Cardiac muscle cell (in vitro differentiated cells and primary cell): Measurements from ENCODE around the gene CR2. TPM values are rescaled to one million over a fixed set of nuclear protein-coding genes. Genes with fewer than 3 reads are reported as not detected.

Experiments
- DNase-seq, 2 donors: peaks; one replicate each; pipeline versions ENCODE4 v3.0.0 to v3.0.0-alpha.2; 2010 to 2017; ENCODE audit warnings: low read depth in 1 of 2, low spot score in 1 of 2
- H3K27ac ChIP-seq: fragments of 200-600 bp; sonication (generic); 2 replicates; pipeline ENCODE4 v1.5.1; 2016
- H3K27me3 ChIP-seq: fragments of 200-600 bp; sonication (generic); 2 replicates; pipeline ENCODE4 v1.6.0; 2016; ENCODE audit warnings: control low read depth
- H3K36me3 ChIP-seq: fragments of 200-600 bp; sonication (generic); 2 replicates; pipeline ENCODE4 v1.5.1; 2016; ENCODE audit warnings: control low read depth
- H3K4me1 ChIP-seq: fragments of 200-600 bp; sonication (generic); 2 replicates; pipeline ENCODE4 v1.8.1; 2017; ENCODE audit warnings: low read depth, mild to moderate bottlenecking, mixed run types
- H3K4me3 ChIP-seq: fragments of 200-600 bp; sonication (generic); 2 replicates; pipeline ENCODE4 v1.5.1; 2016; ENCODE audit warnings: mild to moderate bottlenecking
- H3K9me3 ChIP-seq: fragments of 200-600 bp; sonication (generic); 2 replicates; pipeline ENCODE4 v1.5.1; 2017; ENCODE audit warnings: low read depth, mild to moderate bottlenecking, control low read depth
- polyA plus RNA-seq: library from polyadenylated mRNA; unstranded; fragments of >200 nt; fragmentation: Nextera tagmentation; extraction: Ambion mirVana; gene quantifications from 2 replicates; pipeline ENCODE4 v1.2.1, GENCODE V29; 2016
- total RNA-seq: library from RNA; depleted of rRNA; stranded (reverse); fragments of >200 nt; gene quantifications from 2 replicates; pipeline ENCODE4 v1.2.3, GENCODE V29; 2016
- TF ChIP-seq, protein P1 (sequence below): IDR thresholded peaks from 2 replicates; pipeline ENCODE4 v1.5.1; 2012; ENCODE audit warnings: low read depth, mild to moderate bottlenecking, low read length

CR2 gene
- total and polyA plus RNA-seq, 2 experiments from 2014 or later, result not detected

DNA sequence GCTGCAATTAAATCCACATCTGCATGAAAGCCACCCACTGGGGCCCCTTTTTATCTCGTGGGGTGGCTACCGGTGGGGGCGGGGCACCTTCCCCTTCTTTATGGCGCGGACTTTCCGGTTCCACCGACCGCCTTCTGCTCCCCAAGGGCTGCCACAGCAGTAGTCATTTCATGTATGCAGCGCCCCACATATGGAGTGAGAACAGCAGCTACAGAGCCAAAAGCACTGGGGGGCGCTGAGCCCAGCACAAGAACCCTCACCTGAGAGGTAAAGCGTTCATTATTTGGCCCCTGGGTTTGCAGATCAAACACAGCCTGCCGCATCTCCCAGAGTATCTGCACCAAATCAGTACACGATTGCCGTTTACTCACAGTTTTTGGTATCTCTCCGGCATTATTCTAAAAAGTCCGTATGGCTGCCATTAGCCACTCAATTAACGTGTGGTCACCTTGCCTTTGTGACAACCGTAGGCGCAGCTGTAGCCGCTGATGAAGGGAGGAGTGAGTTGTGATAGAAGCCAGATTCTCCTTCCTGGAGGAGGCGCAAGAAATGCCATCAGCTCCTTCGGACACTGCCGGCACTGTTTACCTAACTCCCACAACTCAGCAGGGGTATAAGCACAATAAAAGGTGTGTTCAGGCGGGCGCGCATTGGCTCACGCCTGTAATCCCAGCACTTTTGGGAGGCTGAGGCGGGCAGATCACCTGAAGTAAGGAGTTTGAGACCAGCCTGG, 30.4 kb upstream of the CR2 start:
- no peaks in the 10 kb centered on the region for H3K36me3 ChIP-seq
- no peak for DNase-seq
- H3K9me3 ChIP-seq, result no peaks in the 10 kb centered on the region
- H3K4me3 ChIP-seq, result no peak overlapping the region
- no peak overlapping the region for H3K27ac ChIP-seq
- H3K27me3 ChIP-seq, result peaks cover 8% of the 10 kb centered on the region
- no peaks in the 10 kb centered on the region for H3K4me1 ChIP-seq
- TF ChIP-seq, protein P1, sequence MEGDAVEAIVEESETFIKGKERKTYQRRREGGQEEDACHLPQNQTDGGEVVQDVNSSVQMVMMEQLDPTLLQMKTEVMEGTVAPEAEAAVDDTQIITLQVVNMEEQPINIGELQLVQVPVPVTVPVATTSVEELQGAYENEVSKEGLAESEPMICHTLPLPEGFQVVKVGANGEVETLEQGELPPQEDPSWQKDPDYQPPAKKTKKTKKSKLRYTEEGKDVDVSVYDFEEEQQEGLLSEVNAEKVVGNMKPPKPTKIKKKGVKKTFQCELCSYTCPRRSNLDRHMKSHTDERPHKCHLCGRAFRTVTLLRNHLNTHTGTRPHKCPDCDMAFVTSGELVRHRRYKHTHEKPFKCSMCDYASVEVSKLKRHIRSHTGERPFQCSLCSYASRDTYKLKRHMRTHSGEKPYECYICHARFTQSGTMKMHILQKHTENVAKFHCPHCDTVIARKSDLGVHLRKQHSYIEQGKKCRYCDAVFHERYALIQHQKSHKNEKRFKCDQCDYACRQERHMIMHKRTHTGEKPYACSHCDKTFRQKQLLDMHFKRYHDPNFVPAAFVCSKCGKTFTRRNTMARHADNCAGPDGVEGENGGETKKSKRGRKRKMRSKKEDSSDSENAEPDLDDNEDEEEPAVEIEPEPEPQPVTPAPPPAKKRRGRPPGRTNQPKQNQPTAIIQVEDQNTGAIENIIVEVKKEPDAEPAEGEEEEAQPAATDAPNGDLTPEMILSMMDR, result no peak

DNA sequence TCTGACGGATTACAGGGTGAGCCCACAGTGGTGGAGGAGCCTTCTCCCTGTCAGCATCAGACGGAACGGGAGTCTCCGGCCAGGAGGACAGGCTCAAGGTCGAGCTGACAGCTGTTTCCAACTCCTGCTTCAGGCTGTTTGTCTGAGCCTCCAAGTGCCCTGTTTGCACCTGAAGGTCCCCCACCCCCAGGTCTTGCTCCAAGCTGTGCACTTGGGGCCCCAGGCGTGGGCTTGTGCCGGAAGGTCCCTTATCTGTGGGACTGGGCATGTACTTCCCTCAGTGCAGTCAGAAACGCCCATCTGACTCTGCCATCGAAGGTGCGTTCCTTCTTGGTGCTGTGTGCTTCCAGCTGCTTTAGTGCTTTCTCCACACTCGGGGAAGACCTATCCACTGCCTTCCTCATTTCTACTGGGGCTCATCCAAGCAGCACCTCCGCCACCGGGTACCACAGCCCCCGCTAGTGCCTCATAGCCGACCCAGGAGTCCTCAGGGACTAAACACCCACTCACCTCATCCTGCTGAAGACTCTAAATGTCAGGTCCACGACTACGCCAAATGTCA, 29.5 kb upstream of the CR2 start:
- TF ChIP-seq, protein P1, result no peak
- DNase-seq, result no peak
- Histone ChIP-seq H3K27ac (no peak overlapping the region), H3K27me3 (peaks cover 8% of the 10 kb centered on the region), H3K4me3 (no peak overlapping the region), H3K36me3 (no peaks in the 10 kb centered on the region), H3K9me3 (no peaks in the 10 kb centered on the region), H3K4me1 (no peaks in the 10 kb centered on the region)

DNA sequence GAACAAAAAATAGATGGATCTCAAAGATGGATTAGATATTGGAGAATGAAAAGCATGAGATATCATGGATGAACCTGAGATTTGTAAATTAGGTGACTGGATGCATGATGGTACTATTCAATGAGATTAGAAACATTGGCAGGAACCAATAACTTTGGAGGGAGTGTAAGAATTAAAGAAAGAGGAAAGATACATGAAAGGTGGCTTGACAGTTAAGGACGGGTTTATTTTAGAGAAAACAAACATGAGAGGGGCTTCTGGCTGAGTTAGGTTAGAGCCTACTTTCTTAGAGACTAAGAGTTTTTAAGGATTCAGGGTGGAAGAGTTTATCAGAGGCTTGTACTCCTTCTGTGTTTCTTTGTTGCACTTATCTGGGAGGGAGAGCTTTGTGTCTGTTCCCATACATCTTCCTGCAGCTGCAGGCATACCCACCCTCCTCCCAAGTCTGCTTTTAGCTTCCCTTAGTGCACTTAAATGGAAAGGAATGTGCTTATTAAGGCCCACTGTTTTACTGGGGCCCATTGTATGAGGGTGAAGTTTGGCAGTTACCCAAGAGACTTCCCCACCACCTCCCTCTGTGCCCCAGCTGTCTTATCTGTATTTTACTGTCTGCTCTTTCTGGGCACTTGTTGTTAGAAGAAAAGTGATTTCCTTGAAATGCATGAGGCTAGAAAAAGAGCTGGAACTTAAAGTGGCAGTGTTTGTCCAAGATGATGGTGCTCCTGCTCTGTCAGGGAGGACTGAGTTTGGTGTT, 26.1 kb upstream of the CR2 start:
- DNase-seq, result no peak
- Histone ChIP-seq H3K27me3 (peaks cover 8% of the 10 kb centered on the region), H3K4me3 (no peak overlapping the region), H3K36me3 (no peaks in the 10 kb centered on the region), H3K4me1 (no peaks in the 10 kb centered on the region), H3K27ac (no peak overlapping the region), H3K9me3 (no peaks in the 10 kb centered on the region)
- TF ChIP-seq, protein P1, result no peak

DNA sequence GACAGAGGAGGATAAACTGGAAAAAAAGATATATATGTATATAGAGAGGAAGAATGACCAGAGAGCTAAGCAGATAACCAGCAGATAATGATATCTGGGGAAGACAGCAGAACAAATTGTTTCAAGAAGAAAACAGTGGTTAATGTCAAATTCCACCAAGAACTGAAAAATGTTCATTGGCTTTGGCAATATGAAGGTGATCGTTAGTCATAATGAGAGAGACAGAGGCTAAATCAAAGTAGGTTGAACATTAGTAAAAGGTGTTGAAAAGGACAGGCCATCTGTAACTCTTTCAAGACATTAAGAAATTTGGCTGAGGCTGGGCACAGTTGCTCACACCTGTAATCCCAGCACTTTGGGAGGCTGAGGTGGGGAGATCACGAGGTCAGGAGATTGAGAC, 25.3 kb upstream of the CR2 start:
- H3K4me3 ChIP-seq, result no peak overlapping the region
- H3K27ac ChIP-seq, result no peak overlapping the region
- TF ChIP-seq, protein P1, result no peak
- H3K36me3 ChIP-seq, result no peaks in the 10 kb centered on the region
- DNase-seq, result no peak
- no peaks in the 10 kb centered on the region for H3K4me1 ChIP-seq
- peaks cover 3% of the 10 kb centered on the region for H3K27me3 ChIP-seq
- H3K9me3 ChIP-seq, result no peaks in the 10 kb centered on the region

DNA sequence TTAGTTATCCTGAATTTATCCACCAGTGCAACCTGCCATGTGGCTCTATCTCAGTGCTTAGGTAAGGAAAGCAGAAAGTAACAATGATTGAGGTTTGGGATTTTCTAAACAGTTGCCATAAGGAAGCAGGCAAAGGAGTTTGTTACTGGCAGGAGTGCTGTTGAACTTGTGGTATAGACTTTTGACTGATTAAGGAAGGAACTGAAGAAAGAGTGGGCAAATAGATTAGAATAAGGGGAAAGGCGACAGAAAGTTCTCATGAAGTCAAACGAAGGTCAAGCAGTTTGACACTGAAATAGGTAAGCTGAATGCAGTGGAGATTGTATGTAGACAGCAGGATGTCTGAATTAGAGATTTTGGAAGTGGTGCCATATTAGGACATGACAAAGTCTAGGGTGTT, 24.2 kb upstream of the CR2 start:
- no peaks in the 10 kb centered on the region for H3K9me3 ChIP-seq
- H3K27me3 ChIP-seq, result no peaks in the 10 kb centered on the region
- no peak for DNase-seq
- no peaks in the 10 kb centered on the region for H3K4me1 ChIP-seq
- H3K27ac ChIP-seq, result no peak overlapping the region
- H3K36me3 ChIP-seq, result no peaks in the 10 kb centered on the region
- TF ChIP-seq, protein P1, result no peak
- no peak overlapping the region for H3K4me3 ChIP-seq
